ENCODE results near the gene CLDN6. TPM values are rescaled to one million over a fixed set of nuclear protein-coding genes. Genes with fewer than 3 reads are reported as not detected.

CLDN6 gene
- total RNA-seq, 1 donor from 2014 or later: 257 TPM

GRCh38 chr16:3062553-3062952 is 44.6 kb upstream of the CLDN6 start:
- Mint-ChIP-seq H3K27me3 (ENCODE audit: low read depth) (no peaks in the 10 kb centered on the region), H3K4me1 (peaks cover 12% of the 10 kb centered on the region), H3K4me3 (no peak overlapping the region), H3K36me3 (no peaks in the 10 kb centered on the region), H3K27ac (no peak overlapping the region), H3K9me3 (no peaks in the 10 kb centered on the region)
- TF ChIP-seq CTCF (IDR thresholded peaks at IDR 0.05; ENCODE audit: unreplicated experiment): no peak
- DNase-seq (ENCODE audit: low spot score in 2 of 2, unreplicated experiment in 2 of 2): no peak

- DNase-seq (ENCODE audit: low spot score in 2 of 2, unreplicated experiment in 2 of 2): no peak
- peak overlapping the region; percentile 69 for H3K4me3 Mint-ChIP-seq
- H3K4me1 Mint-ChIP-seq: peaks cover 10% of the 10 kb centered on the region
- H3K36me3 Mint-ChIP-seq: no peaks in the 10 kb centered on the region
- no peak for TF ChIP-seq CTCF (IDR thresholded peaks at IDR 0.05; ENCODE audit: unreplicated experiment)
- peak overlapping the region; percentile 75 for H3K27ac Mint-ChIP-seq
- H3K9me3 Mint-ChIP-seq: no peaks in the 10 kb centered on the region
- no peaks in the 10 kb centered on the region for H3K27me3 Mint-ChIP-seq (ENCODE audit: low read depth)
Measured at GRCh38 chr16:3060339-3061127, 42.5 kb upstream of the CLDN6 start.

DNA sequence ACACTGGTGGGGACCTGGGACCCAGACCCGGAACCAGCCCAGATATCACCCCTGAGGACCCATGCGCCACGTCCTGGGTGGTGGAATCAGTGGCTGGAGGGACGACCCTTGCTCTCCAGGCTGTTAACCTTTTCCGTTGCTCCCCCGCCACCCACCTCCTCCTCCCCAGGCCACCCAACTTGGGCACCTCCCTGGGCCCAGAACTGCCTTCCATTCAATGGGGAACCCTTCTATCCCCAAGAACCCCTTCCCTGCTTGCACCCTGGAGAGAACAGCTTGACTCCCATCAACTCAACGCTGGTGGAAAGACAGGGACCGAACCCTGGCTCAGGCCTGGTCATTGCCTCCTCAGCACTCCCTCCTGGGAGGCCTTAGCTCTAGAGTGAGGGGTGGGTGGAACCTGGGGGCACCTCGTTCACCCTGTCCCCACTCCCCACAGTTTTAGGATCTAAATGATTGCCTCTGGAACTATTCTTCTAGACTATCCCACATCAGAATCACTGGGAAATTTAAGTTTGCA is 41.8 kb upstream of the CLDN6 start:
- no peak for DNase-seq (ENCODE audit: low spot score in 2 of 2, unreplicated experiment in 2 of 2)
- H3K4me3 Mint-ChIP-seq: peak overlapping the region; percentile 69
- TF ChIP-seq CTCF (IDR thresholded peaks at IDR 0.05; ENCODE audit: unreplicated experiment): no peak

GRCh38 chr16:3059041-3059722 is 41.2 kb upstream of the CLDN6 start:
- peak; percentile 97 for TF ChIP-seq CTCF (IDR thresholded peaks at IDR 0.05; ENCODE audit: unreplicated experiment)
- peak overlapping the region; percentile 79 for H3K4me3 Mint-ChIP-seq
- DNase-seq (ENCODE audit: low spot score in 2 of 2, unreplicated experiment in 2 of 2): peak; percentile 84 to 94

More for the DNA sequence above, 41.8 kb upstream of the CLDN6 start:
- Mint-ChIP-seq H3K9me3 (no peaks in the 10 kb centered on the region), H3K36me3 (no peaks in the 10 kb centered on the region), H3K4me1 (peaks cover 8% of the 10 kb centered on the region), H3K27ac (peak overlapping the region; percentile 75), H3K27me3 (ENCODE audit: low read depth) (no peaks in the 10 kb centered on the region)

DNA sequence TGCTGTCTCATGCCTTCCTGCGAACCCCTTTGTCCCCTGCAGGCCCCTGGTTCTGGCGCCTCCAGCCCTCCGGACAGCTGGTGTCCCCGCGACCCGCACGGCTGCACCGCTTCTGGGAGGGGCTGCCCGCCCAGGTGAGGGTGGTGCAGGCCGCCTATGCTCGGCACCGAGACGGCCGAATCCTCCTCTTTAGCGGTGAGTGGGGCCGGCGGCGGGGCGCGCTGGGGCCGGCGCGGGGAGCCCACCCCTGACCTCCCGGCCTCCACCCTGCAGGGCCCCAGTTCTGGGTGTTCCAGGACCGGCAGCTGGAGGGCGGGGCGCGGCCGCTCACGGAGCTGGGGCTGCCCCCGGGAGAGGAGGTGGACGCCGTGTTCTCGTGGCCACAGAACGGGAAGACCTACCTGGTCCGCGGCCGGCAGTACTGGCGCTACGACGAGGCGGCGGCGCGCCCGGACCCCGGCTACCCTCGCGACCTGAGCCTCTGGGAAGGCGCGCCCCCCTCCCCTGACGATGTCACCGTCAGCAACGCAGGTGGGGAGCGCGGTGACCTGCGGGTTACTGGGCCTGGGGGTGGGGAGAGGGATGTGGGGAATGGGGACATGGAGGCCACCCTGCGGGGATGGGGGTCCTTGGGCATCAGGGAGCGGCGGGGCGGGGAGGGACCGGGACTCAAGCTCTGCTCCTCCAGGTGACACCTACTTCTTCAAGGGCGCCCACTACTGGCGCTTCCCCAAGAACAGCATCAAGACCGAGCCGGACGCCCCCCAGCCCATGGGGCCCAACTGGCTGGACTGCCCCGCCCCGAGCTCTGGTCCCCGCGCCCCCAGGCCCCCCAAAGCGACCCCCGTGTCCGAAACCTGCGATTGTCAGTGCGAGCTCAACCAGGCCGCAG is 40.4 kb upstream of the CLDN6 start:
- H3K27ac Mint-ChIP-seq: no peak overlapping the region
- TF ChIP-seq CTCF (IDR thresholded peaks at IDR 0.05; ENCODE audit: unreplicated experiment): no peak
- no peaks in the 10 kb centered on the region for H3K9me3 Mint-ChIP-seq
- H3K4me3 Mint-ChIP-seq: peak overlapping the region; percentile 79
- peaks cover 8% of the 10 kb centered on the region for H3K4me1 Mint-ChIP-seq
- DNase-seq (ENCODE audit: low spot score in 2 of 2, unreplicated experiment in 2 of 2): peak in 1 of 2 experiments; percentile 52
- peaks cover 6% of the 10 kb centered on the region for H3K36me3 Mint-ChIP-seq
- no peaks in the 10 kb centered on the region for H3K27me3 Mint-ChIP-seq (ENCODE audit: low read depth)

More at GRCh38 chr16:3059041-3059722, 41.2 kb upstream of the CLDN6 start:
- Mint-ChIP-seq H3K27me3 (ENCODE audit: low read depth) (no peaks in the 10 kb centered on the region), H3K36me3 (no peaks in the 10 kb centered on the region), H3K4me1 (peaks cover 8% of the 10 kb centered on the region), H3K27ac (peak overlapping the region; percentile 75), H3K9me3 (no peaks in the 10 kb centered on the region)
